ENCODE data around the gene SLC38A9.
"Not testable (repeated sequence)": the region's sequence is repeated elsewhere in the genome, so short reads cannot be mapped to it uniquely, and the experiment has no call there.

Gene SLC38A9

GRCh38 chr5:55620009-55620765, 91.9 kb downstream of the SLC38A9 start:
- no peak overlapping the region for H3K4me3 ChIP-seq (ENCODE audit: low read depth, low read length)
- no peak for DNase-seq (ENCODE audit: low read depth)
- TF ChIP-seq MAX (IDR thresholded peaks at IDR 0.05; ENCODE audit: low read depth, low read length): no peak
- no peak for TF ChIP-seq CTCF (IDR thresholded peaks at IDR 0.05; ENCODE audit: low read depth, low read length)
- TF ChIP-seq MYC (IDR thresholded peaks at IDR 0.05; ENCODE audit: low read depth, low read length): no peak
- no peak for TF ChIP-seq POLR2A (IDR thresholded peaks at IDR 0.05; ENCODE audit: extremely low read depth, insufficient read length)

- no peak for TF ChIP-seq POLR2A (IDR thresholded peaks at IDR 0.05; ENCODE audit: extremely low read depth, insufficient read length)
- TF ChIP-seq CTCF (IDR thresholded peaks at IDR 0.05; ENCODE audit: low read depth, low read length): no peak
- no peak for TF ChIP-seq MAX (IDR thresholded peaks at IDR 0.05; ENCODE audit: low read depth, low read length)
- TF ChIP-seq MYC (IDR thresholded peaks at IDR 0.05; ENCODE audit: low read depth, low read length): no peak
- no peak for DNase-seq (ENCODE audit: low read depth)
- H3K4me3 ChIP-seq (ENCODE audit: low read depth, low read length): no peak overlapping the region
Measured at GRCh38 chr5:55618318-55618717, 93.8 kb downstream of the SLC38A9 start.

DNA sequence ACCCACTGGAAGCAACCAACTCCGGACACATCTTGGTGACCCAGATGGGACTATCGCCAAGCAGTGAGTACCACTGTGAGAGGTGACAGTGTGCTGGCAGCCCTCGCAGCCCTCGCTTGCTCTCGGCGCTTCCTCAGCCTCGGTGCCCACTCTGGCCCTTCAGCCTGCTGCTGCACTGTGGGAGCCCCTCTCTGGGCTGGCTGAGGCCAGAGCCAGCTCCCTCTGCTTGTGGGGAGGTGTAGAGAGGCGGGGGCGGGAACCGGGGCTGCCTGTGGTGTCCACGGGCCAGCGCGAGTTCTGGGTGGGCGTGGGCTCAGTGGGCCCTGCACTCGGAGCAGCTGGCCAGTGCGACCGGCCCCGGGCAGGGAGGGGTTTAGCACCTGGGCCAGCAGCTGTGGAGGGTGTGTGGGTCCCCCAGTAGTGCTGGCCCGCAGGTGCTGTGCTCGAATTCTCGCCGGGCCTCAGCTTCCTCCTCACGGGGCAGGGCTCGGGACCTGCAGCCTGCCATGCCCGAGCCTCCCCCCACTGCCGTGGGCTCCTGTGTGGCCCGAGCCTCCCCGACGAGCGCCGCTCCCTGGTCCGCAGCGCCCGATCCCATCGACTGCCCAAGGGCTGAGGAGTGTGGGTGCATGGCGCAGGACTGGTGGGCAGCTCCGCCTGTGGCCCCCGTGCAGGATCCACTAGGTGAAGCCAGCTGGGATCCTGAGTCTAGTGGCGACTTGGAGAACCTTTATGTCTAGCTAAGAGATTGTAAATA, 98.8 kb downstream of the SLC38A9 start:
- TF ChIP-seq POLR2A (IDR thresholded peaks at IDR 0.05; ENCODE audit: extremely low read depth, insufficient read length) (no peak), MYC (IDR thresholded peaks at IDR 0.05; ENCODE audit: low read depth, low read length) (no peak), MAX (IDR thresholded peaks at IDR 0.05; ENCODE audit: low read depth, low read length) (no peak), CTCF (IDR thresholded peaks at IDR 0.05; ENCODE audit: low read depth, low read length) (no peak)
- DNase-seq (ENCODE audit: low read depth): no peak
- no peak overlapping the region for H3K4me3 ChIP-seq (ENCODE audit: low read depth, low read length)

- TF ChIP-seq POLR2A (IDR thresholded peaks at IDR 0.05; ENCODE audit: extremely low read depth, insufficient read length): no peak
- TF ChIP-seq MYC (IDR thresholded peaks at IDR 0.05; ENCODE audit: low read depth, low read length): no peak
- no peak for TF ChIP-seq CTCF (IDR thresholded peaks at IDR 0.05; ENCODE audit: low read depth, low read length)
- no peak for TF ChIP-seq MAX (IDR thresholded peaks at IDR 0.05; ENCODE audit: low read depth, low read length)
- H3K4me3 ChIP-seq (ENCODE audit: low read depth, low read length): no peak overlapping the region
- DNase-seq (ENCODE audit: low read depth): no peak
Measured at GRCh38 chr5:55610542-55610941, 101.6 kb downstream of the SLC38A9 start.

- no peak for DNase-seq (ENCODE audit: low read depth)
- no peak overlapping the region for H3K4me3 ChIP-seq (ENCODE audit: low read depth, low read length)
- TF ChIP-seq MYC (IDR thresholded peaks at IDR 0.05; ENCODE audit: low read depth, low read length): no peak
Measured at GRCh38 chr5:55609413-55609812, 102.7 kb downstream of the SLC38A9 start.

DNA sequence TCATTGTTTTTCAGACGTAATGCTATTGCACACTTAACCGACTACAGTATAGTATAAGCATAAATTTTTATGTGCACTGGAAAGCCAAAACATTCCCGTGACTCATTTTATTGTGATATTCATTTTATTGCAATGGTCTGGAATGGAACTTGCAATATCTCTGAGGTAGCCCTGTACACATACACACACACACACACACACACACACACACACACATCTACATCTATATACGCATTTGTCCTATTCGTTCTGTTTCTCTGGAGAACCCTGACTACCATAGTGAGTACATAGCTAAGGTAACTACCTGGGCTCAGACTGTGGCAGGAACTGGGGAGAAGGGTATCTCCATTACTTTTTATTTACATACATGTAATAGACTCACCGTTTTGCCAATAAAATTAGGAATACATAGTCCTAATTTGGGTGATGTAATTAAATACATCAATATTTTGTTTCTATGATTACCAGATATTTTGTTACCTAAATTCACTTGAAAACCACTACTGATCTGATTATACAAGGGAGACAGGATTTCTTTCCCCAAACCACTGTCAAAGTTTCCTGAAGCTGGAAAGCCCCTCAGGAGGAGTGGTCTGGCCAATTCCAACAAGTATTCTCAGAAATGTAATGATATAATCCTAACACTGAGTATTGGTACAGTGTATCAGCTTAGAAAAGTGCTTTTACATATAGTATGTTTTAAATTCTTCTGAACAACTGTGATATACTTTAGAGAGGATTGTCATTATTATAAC, 103.4 kb downstream of the SLC38A9 start:
- no peak for DNase-seq (ENCODE audit: low read depth)
- no peak overlapping the region for H3K4me3 ChIP-seq (ENCODE audit: low read depth, low read length)
- no peak for TF ChIP-seq MAX (IDR thresholded peaks at IDR 0.05; ENCODE audit: low read depth, low read length)
- TF ChIP-seq POLR2A (IDR thresholded peaks at IDR 0.05; ENCODE audit: extremely low read depth, insufficient read length): no peak
- TF ChIP-seq CTCF (IDR thresholded peaks at IDR 0.05; ENCODE audit: low read depth, low read length): no peak
- TF ChIP-seq MYC (IDR thresholded peaks at IDR 0.05; ENCODE audit: low read depth, low read length): no peak

DNA sequence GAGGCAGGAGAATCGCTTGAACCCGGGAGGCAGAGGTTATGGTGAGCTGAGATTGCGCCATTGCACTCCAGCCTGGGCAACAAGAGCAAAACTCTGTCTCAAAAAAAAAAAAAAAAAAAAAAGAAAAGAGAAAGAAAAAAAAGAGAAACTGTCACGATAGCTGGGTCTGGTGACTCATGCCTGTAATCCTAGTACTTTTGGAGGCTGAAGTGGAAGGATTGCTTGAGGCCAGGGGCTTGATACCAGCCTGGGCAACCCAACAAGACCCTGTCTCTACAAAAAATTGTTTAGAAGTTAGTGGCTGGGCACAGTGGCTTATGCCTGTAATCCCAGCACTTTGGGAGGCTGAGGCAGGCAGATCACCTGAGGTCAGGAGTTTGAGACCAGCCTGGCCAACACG, 104.8 kb downstream of the SLC38A9 start:
- not testable (repeated sequence) for H3K4me3 ChIP-seq (ENCODE audit: low read depth, low read length); DNase-seq (ENCODE audit: low read depth)

All from NB4 (cell line).